GM23338 (cell line): ENCODE measurements around the gene ZNF804A.

Source experiments
- CTCF ChIP-seq, 2 experiments: fragments of 200-600 bp in 1 of 2; sonication (generic) in 1 of 2; conservative IDR thresholded peaks; 2 replicates each; pipeline versions ENCODE4 v1.5.1 to v1.6.1; 2016 to 2017; ENCODE audit warnings: antibody characterized with exemption in 2 of 2, low read depth in 2 of 2, mild to moderate bottlenecking in 2 of 2, moderate library complexity in 1 of 2
- POLR2AphosphoS5 ChIP-seq: IDR thresholded peaks from 2 replicates; pipeline ENCODE4 v1.6.1; 2016; ENCODE audit warnings: antibody characterized with exemption, low read depth
- TF ChIP-seq, protein P1 (sequence below): IDR thresholded peaks from one replicate; pipeline ENCODE4 v1.6.1; 2018; ENCODE audit warnings: antibody characterized with exemption; ENCODE audit not compliant: unreplicated experiment

DNA sequence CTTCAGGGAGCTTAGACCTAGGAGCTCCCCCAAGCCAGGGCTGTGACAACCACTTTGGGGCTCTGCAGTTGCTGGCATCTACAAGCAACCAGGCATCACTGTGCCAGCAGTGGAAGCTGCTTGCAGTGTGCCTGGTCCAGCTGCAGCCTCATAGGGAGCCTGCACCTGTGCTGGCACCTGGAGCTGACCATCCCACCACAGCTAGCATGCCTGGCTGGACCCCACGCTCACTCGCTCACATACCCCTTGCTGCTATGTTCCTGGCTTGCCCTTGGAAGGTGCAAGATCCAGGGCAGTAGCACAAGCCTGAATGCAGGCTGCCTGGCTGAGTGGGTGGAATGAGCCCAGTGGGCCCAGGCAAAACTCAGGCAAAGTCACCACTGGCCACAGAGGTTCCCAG is 82.5 kb downstream of the ZNF804A start:
- no peak for TF ChIP-seq CTCF (conservative IDR thresholded peaks at IDR 0.05; ENCODE audit: low read depth in 2 of 2)
- no peak for TF ChIP-seq POLR2AphosphoS5
- TF ChIP-seq, protein P1, sequence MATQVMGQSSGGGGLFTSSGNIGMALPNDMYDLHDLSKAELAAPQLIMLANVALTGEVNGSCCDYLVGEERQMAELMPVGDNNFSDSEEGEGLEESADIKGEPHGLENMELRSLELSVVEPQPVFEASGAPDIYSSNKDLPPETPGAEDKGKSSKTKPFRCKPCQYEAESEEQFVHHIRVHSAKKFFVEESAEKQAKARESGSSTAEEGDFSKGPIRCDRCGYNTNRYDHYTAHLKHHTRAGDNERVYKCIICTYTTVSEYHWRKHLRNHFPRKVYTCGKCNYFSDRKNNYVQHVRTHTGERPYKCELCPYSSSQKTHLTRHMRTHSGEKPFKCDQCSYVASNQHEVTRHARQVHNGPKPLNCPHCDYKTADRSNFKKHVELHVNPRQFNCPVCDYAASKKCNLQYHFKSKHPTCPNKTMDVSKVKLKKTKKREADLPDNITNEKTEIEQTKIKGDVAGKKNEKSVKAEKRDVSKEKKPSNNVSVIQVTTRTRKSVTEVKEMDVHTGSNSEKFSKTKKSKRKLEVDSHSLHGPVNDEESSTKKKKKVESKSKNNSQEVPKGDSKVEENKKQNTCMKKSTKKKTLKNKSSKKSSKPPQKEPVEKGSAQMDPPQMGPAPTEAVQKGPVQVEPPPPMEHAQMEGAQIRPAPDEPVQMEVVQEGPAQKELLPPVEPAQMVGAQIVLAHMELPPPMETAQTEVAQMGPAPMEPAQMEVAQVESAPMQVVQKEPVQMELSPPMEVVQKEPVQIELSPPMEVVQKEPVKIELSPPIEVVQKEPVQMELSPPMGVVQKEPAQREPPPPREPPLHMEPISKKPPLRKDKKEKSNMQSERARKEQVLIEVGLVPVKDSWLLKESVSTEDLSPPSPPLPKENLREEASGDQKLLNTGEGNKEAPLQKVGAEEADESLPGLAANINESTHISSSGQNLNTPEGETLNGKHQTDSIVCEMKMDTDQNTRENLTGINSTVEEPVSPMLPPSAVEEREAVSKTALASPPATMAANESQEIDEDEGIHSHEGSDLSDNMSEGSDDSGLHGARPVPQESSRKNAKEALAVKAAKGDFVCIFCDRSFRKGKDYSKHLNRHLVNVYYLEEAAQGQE: no peak
